HG03460 (cell line): ENCODE data around the gene CHIC2.
A peak's percentile ranks its signal among the peaks of the same experiment; 100 is the strongest.
"Not testable (repeated sequence)": the region's sequence is repeated elsewhere in the genome, so short reads cannot be mapped to it uniquely, and the experiment has no call there.

Source experiments
- ATAC-seq: cut with Tn5 transposase; IDR thresholded peaks from one replicate; pipeline ENCODE4 v1.9.1; 2021; ENCODE audit not compliant: unreplicated experiment

The CHIC2 gene

GRCh38 chr4:54064317-54065111 lies at the start of gene CHIC2:
Gene CHIC2 (minus strand): TSS chr4:54064605. CDS start chr4:54064300, 305 bp downstream.
- ATAC-seq = peak; percentile 95

DNA sequence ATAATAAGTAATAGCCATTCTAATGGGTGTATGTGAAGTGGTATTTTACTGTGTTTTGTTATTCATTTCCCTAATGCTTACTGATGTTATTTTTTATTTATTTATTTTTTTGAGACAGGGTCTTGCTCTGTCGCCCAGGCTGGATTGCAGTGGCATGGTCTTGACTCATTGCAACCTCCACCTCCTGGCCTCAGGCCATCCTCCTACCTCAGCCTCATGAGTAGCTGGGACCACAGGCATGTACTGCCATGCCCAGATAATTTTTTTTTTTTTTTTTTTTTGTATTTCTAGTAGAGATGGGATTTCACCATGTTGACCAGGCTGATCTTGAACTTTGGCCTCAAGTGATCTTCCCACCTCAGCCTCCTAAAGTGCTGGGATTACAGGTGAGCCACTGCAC lies 48.8 kb upstream of the CHIC2 start:
- ATAC-seq = not testable (repeated sequence)

DNA sequence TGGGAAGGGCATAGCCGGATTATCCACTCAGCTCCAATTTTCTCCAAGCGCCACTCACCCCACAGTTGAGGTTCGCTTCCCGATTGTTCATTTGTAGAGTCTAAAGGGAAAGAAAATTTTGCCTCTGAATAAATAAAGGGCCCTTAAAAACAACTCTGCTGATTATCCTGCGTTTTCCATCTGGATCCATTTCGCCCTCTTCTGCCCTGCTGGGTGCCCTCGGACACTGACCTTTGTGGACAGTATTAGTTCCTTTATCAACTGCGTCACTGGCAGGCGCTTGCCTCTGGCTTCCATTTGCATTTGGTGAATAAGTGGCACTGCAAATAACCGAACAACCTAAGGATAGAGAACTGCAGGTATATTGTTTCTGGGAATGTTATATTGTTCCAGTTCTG lies 45.6 kb upstream of the CHIC2 start:
- no peak for ATAC-seq

- no peak for ATAC-seq
Observed at GRCh38 chr4:54109241-54110018, 45.0 kb upstream of the CHIC2 start.

DNA sequence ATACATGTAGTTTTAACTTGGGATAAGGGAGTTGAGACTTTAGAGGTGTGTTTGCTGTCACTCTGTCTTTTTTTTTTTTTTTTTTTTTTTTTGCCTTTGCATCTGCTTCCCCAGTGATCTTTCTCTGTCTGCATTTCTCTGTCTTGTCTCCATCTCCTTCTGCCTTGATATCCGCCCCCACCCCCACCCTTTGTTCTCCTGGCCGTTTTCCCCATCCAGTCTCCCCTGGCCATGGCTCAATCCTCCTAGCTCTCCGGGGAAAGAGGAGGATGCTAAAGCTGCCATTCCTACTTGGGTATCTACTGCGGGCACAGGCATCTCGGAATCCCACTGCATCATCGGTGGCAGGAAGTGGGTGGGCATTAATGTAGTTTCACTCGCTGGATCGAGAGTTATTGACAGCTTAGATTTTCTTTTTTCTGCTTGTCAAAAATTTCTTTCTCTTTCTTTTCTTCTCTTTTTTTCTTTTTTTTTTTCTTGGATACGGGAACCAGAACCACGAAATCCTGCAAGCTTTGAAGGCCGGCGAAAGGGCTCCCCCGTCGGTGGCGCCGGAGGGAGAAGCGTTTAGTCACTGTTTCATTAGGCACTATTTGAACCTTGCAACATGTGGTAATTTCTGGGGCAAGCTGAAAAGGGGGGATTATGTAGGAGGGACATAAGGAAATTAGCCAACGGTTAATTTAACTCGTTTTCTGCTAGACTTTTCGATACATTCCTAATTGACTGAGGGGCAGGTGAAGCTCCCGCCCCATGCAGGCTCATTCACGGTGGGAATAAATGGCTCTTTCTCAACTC lies 43.7 kb upstream of the CHIC2 start:
- no peak for ATAC-seq

DNA sequence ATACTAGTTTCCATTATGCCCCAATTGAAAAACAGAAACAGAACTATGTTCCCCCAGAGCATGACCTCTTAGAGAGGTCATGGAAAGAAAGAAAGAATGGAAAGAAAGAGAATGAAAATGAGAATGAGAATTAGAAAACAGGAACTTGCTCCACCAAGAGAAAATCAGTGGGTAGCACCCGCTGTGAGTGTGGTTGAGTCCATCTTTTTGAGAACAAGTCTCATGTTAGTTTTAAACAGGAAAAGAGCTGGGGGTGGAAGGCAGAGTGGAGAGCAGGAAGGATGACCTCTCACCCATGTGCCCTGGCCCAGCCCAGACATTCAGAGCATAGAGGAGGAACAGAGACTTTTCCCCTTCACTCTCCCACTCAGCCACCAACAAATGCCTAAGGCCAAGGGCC lies 40.5 kb upstream of the CHIC2 start:
- no peak for ATAC-seq

GRCh38 chr4:54103190-54103574 lies 38.8 kb upstream of the CHIC2 start:
- no peak for ATAC-seq

DNA sequence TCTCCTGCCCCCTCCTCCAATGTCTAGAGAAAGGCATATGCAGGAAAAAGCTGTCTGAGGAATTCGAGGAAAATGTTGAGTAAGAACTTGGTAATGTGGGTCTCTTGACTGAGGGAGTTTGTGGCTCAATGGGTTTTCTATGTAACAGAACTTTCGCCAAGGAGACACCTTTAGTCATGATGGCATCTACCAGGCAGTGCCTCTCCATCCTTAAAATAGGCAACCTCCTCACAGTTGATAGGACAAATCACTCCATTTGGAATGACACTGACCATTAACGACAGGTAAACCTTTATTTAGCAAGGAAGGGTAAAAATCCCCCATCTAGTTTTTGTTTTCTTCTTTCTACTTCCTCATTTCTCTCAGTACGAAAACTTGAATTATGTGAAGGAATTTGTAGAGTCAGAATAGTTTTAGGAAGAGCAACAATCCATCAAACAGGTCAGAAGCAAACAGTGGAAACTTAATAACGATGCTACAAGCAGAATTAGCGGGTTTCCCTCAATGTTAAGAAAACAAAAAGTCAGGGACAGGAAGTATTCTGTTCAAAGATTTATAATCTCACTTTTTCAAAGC lies 38.2 kb upstream of the CHIC2 start:
- ATAC-seq = no peak

DNA sequence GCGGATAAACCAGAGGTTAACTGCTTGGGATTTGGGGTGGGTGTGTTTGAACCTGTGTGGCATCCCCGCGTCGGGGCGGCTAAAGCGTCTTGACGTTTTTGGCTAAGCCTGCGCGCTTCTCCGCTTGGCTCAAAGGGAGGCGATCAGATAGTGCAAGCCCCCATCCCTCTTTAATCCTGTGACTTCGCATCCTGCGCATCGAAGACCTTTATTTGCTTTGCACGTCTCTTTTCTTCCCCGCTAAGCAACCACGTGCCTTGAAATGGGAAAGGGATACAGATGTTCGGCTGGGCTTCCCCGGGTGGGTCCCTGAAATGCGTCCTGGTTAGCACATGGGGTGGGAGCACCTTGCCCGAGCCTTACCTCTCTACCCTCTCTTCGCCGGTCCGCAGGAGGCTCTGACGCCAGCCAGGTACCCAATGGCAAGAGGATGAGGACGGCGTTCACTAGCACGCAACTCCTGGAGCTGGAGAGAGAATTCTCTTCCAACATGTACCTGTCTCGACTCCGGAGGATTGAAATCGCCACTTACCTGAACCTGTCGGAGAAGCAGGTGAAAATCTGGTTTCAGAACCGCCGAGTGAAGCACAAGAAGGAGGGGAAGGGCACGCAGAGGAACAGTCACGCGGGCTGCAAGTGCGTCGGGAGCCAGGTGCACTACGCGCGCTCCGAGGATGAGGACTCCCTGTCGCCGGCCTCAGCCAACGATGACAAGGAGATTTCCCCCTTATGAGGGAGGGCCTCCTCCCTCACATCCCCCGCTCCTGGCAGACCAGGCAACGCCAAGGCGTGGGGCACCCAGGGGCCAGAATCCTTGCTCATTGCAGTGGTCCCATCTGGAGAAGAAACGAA lies 37.0 kb upstream of the CHIC2 start:
- no peak for ATAC-seq

- no peak for ATAC-seq
Observed at GRCh38 chr4:54100595-54101189, 36.3 kb upstream of the CHIC2 start.

GRCh38 chr4:54099748-54100574 lies 35.6 kb upstream of the CHIC2 start, which contains the start of gene GSX2:
Gene GSX2 (plus strand): TSS chr4:54100163. CDS start chr4:54100345, 182 bp downstream.
- ATAC-seq = no peak

- no peak for ATAC-seq
Observed at GRCh38 chr4:54099287-54099747, 34.9 kb upstream of the CHIC2 start.

DNA sequence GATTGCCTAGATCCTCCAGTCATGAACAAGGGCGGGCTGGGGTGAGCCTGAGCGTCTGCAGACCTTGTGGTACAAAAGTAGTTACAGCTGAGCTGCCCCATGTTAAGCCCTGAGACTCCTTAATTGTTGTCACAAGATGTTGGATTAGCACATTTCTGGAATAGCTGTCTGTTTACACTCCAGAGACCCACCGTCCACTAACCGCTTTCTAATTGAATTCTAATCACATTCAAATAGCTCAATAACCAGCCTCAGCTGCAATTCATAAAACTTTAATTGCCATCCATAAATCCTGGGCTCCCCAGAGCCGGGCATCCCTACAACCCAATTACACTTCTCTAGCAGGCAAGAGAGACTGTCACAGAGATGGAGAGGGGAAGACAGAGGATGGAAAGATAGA lies 34.0 kb upstream of the CHIC2 start:
- ATAC-seq = no peak

DNA sequence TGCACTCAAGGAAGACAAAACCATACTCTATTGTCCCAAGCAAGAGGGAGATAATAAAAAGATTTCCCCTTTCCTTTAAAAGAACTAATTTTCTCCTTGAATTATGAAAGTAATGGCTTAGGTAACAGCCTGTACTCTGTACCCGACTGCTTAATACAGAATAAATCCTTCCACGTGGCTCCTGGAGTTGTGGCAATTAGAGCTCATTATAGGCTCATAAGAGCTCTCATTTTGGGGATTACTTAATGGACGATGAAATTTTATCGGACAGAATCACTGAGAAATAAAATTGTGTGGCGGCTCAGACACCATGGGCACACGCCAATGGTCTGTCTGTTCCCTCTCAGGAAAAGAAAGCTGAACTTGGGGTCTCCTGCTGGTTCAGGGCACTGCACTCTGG lies 32.7 kb upstream of the CHIC2 start:
- no peak for ATAC-seq

GRCh38 chr4:54096295-54096962 lies 32.0 kb upstream of the CHIC2 start:
- ATAC-seq = no peak

DNA sequence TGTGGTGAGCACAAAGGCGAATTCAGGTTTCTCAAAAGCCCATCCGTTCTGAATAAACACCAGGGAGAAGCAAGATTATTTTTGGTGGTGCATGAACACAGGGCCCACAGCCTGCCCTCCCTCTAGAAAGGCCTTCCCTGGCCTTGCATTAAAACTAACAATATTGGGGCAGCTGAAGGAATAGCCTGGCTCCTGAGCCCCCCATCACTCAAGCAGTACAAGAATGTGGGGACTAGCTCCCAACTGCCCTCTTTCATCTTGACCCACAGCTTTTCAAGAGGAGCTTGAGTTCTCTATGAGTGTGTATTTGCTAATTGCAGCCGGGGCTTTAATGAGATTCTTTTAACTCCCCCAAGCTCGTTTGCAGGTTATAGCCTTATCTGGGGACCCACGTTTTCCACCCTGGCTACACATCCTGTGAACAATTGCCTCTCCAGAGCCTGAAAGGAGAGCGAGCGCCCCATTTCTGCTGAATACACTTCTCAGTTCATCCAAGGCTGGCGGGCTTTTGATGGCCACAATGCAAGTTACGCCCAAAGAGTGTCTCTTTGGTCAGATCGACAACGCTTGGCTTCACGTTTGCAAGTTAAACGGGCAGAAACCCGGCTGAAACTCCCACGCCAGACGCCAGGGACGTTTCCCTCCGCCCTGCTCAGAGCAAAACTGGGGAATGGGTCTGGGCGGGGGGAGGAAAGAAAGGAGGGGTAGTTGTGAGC lies 30.9 kb upstream of the CHIC2 start:
- no peak for ATAC-seq

DNA sequence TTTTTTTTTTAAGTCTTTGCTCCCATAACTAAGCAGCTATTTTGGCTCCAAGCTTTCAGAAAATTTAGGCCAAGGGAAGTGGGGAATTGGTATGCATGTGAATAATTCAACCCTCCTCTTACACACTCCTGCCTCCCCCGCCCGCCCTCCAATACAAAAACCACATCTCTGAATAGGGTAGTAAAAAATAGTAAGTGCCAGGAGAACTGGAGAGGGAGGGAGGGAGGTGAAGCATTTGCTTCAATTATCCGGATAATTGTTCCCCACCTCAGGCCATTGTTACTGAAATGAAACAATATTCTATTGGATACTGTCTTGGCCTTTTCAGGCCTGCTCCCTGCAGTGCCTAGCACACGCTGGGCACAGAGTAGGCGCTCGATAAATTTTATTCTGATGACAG lies 30.0 kb upstream of the CHIC2 start:
- ATAC-seq = no peak
